Measurements from ENCODE around the gene NGEF.

The NGEF gene

DNA sequence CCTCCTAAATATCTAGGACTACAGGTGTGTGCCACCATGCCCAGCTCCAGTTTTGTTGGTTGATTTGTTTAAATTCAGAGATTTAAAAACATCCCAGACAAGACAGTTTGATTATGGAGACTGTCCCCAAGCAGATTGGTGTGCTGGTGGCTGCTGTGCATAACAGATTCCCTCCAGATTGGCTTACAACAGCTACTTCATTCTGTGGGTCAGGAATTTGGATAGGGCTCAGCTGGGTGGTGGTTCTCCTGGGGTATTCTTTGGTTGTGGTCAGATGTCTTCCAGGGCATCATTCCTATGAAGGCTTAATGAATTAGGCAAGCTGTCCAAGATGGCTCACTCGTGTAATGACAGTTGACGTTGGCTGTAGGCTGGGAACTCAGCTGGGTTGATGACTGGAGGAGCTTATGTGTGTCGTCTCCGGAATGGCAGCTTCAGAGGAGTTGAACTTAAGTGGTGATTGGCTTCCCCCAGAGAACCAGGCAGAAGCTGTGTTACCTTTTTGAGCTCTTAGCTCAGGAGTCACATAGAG is 153.6 kb downstream of the NGEF start:
- in situ Hi-C loops (cut with HindIII; ENCODE audit: low sequenced_read_pairs): loop anchor here (25.0 kb wide), 1 partner anchor 378 kb away; no protein-coding TSS in a partner anchor

DNA sequence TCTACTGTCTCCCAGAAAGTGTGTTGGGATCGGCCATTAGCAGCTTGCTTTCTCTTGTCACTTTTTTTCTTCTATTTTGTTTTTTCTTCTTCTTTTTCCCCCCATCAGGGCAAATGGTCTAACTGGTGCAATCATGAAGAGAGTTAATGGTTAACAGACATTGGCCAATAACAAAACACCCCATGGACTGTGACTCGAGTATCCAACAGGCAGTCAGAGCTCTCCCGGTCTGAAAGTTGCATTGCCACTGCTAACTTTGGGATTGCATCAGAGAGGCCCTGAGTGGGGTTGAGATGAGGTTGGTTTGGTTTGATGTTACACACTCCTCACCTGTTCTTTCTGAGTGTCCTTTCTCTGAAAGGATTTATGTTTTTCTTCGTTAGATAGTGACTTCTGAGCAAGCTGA is 155.9 kb downstream of the NGEF start:
- in situ Hi-C loops (cut with HindIII; ENCODE audit: low sequenced_read_pairs): loop anchor here (25.0 kb wide), 1 partner anchor 380 kb away; no protein-coding TSS in a partner anchor

DNA sequence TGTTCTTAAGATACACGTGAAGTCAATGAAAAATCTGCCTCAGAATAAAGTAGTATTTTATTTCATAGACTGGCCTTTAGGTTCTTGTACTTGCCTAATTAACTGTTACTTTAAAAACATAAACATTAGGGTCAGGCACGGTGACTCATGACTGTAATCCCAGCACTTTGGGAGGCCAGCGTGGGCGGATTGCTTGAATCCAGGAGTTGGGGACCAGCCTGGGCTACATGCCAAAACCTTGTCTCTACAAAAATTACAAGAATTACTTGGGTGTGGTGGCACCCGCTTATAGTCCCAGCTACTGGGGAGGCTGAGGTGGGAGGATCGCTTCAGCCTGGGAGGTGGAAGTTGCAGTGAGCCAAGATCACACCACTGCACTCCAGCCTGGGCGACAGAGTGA is 159.0 kb downstream of the NGEF start:
- in situ Hi-C loops (cut with HindIII; ENCODE audit: low sequenced_read_pairs): loop anchor here (25.0 kb wide), 1 partner anchor 383 kb away; no protein-coding TSS in a partner anchor

DNA sequence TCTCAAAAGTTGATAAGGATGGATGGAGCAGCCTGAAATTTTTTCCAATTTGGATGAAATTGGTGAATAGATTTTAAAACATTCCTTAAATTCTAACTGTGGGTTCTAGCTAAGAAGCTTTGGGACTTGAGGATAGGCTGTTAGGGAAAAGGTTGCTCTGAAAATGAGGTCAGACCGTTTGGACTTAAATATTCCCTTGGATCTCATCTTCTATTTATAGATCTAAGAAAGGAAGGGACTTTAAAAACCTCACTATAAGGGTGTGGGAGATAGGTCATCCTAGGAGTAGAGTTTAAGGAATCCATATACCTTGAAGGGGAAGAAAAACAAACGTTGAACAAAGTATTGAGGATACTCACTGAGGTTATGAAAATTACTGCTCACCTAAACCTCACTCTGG is 160.4 kb downstream of the NGEF start:
- in situ Hi-C loops (cut with HindIII; ENCODE audit: low sequenced_read_pairs): loop anchor here (25.0 kb wide), 1 partner anchor 385 kb away; no protein-coding TSS in a partner anchor

DNA sequence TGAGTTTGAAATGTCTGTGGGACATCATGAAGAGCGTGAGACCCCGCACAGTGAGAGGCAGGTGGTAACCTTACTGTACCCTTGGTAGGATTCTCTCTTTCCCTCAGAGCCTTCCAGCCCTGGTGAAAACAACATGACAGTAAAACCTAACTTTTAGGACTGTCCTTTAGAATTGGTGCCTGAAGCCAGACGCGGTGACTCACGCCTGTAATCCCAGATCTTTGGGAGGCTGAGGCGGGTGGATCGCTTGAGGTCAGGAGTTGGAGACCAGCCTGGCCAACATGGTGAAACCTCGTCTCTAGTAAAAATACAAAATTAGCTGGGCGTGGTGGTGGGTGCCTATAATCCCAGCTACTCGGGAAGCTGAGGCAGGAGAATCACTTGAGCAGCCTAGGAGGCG is 161.0 kb downstream of the NGEF start:
- in situ Hi-C loops (cut with HindIII; ENCODE audit: low sequenced_read_pairs): loop anchor here (25.0 kb wide), 1 partner anchor 385 kb away; no protein-coding TSS in a partner anchor

DNA sequence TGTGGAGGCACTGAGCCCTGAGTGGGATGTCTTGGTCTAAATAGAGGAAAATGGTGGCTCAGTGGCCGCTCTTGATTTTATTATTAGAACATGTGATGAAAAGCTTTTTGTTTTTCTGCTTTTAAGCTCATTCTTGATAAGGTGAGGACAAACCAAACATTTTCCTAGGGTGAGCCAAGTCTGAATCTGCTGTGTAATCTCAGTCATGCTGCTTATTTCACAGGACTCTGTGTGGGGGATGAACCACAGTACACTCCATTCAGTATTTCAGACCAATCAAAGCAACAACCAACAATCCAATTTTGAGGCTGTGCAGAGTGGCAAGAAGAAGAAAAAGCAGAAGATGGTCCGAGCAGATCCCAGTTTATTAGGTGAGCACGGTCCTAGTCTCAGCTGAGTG is 163.0 kb downstream of the NGEF start:
- in situ Hi-C loops (cut with HindIII; ENCODE audit: low sequenced_read_pairs): loop anchor here (25.0 kb wide), 1 partner anchor 387 kb away; no protein-coding TSS in a partner anchor

DNA sequence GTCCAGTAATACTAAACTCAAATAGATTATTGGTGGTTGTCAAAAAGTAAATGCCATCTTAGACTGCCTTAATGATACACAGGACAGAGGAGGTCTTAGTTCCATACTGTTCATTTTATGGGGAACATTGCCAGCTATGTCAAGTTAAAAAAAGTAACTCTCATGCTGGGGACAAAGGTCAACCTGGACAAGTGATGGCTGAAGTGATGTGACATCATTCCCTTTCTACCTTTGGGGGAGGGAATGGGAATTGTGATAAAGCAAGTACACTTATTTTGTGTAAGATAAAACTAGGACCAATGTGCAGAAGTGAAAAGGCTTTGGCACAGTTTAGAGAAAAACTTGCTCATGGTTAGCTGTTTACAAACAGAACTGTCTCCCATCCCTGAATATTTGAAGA is 167.0 kb downstream of the NGEF start:
- in situ Hi-C loops (cut with HindIII; ENCODE audit: low sequenced_read_pairs): no loop called here

DNA sequence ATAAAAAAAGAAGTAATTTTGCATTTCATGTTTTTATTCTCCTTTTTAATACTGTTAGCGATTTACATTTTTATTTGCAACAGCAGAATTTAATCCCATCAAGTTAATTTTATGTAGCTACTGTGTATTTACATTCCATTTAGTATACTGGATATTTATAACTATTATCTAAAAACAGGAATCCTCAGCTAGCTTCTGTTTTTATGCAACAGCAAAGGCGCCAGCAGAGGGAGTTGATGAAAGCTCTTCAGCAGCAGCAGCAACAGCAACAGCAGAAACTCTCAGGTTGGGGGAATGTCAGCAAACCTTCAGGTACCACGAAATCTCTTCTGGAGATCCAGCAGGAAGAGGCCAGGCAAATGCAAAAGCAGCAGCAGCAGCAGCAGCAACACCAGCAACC is 169.2 kb downstream of the NGEF start:
- in situ Hi-C loops (cut with HindIII; ENCODE audit: low sequenced_read_pairs): no loop called here

DNA sequence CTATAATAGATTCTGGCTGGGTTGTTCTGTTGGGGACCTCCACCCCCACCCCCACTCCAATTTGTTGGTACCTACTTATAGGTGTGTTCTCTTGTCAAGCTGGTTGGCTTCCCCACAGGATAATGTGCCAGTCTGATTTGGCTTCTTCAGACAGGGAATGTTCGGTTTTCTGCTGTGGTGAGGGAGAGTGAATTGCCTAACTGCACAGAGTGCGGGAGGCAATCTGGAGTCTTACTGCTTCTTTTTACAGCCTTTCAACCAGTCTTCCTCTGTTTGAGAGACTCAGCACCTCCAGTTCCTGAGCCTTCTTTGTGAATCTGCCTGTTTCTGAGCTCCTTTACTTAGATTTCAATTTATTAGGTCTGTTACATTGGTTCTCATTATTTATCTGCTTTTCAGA is 170.4 kb downstream of the NGEF start:
- in situ Hi-C loops (cut with HindIII; ENCODE audit: low sequenced_read_pairs): no loop called here

DNA sequence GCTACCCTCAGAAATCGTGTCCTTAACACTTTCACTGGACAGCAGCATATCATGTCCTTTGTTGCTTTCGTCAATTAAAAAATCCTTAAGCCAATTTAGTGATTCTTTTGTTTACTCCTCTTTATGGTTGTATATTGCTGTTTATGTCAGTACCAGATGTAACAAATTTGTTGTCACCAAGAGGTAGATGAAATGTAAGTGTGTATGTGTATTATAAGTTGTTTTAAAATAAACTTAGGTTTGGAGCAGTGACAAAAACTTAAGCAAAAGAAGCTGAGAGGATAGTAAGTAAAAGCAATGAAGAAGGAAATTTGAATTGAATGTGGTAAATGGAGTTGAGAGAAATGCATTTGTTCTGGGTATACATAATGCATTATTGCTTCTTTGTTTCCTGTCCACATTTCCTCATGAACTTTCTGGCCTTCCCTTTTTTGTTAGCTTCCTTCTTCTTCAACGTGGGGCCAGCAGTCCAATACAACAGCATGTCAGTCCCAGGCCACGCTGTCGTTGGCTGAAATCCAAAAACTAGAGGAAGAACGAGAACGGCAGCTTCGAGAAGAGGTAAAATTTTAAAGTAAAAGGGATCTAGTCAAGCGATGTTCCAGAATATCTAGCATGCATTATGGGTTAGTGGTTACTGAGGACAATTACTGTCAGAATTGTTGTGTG is 173.5 kb downstream of the NGEF start:
- in situ Hi-C loops (cut with HindIII; ENCODE audit: low sequenced_read_pairs): no loop called here

DNA sequence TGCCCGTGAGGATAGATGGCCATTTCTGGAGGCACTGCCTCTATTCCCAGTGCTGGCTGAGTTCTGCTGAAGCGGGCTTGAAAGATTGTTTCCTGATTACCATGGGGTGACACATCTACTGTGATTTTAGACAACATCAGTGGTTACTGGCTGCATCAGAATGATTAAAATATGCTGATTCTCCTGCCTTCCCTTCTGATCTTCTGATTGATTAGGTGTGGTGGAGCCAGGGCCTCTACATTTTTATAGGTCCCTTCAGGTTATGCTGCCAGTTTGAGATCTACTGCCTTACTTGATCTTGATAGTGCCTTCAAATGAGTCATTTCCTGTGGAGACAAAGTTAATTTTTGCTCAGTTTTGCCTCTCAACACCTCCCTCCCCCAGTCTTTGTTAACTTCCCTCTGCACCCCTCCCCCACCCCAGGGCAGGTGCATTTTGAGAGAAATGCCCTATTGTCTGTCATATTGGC is 174.6 kb downstream of the NGEF start:
- in situ Hi-C loops (cut with HindIII; ENCODE audit: low sequenced_read_pairs): no loop called here

DNA sequence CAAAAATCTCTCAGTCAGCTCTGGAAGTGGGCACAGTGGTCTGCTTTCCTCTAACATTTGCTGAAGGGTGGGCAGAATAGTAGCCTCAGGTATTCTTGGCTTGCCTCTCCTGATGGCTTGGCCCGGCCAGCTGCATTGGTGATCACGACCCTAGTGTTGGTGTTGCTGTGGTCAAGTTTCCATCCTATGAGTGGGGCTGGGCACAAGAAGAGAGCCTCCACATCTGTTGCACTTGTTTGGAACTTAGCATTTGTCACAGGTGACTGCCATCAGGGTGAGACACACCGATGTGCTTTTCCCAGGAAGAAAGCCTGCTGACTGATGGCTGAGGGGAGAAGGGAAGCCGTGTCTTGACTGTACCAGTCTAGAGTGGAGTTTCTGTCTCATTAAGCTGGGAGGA is 176.1 kb downstream of the NGEF start:
- in situ Hi-C loops (cut with HindIII; ENCODE audit: low sequenced_read_pairs): no loop called here

DNA sequence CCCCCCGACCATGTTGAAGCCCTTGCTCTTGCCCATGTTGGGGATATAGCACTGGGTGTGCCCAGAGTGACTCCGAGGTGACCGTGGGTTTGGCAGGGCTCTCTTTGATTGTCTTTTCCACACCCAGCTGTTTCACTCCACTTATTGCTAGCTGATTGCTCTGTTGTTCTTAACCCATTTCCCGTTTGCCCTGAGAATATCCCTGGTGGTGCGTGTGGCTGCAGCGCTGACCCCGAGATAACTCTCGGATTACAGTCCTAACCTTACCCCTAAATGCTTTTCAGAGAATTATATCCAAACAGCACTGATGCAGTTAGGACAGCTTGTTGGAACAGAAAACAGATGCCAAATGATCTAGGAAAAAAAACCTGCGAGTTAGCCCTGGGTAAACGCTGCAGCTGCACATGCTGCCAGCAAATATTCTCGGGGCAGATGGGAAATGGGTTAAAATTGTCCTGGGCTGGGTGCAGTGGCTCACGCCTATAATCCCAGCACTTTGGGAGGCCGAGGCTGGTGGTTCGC is 177.3 kb downstream of the NGEF start:
- in situ Hi-C loops (cut with HindIII; ENCODE audit: low sequenced_read_pairs): no loop called here

DNA sequence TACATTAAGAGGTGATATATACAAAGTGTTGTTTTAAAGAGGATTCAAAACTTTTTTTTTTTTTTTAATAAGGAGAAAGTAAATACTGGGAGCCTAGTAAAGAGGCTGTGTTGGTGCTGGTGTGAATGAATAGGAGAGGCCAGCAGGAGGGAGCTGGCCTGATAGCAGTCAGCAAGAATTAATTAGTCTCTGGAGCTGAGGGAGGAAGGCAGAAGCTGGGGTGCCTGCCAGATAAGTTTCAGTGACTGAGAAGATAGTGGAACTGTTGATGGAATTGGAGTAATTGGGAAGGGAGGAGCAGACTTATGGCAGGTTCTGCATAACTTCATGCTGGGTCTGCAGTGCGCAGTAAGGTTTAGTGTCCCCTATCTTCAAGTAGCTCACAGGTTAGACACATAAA is 179.2 kb downstream of the NGEF start:
- in situ Hi-C loops (cut with HindIII; ENCODE audit: low sequenced_read_pairs): no loop called here

DNA sequence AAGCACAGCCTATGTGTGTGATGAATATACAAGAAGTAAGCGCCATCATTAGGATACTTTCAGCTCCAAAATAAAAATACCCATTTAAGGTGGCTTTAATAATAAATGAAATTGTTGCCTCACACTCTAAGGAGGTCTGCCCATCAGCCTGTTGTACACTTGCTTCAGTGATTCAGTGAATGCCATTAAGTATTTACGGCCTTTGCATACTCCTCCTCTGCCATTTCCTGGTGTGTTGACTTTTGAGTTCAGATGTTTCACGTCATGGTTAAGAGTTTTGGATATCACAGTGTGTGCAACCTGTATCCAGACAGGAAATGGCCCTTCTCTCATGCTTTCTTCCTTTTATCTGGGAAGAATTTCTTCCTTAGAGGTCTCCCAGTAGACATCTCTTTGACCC is 181.6 kb downstream of the NGEF start:
- in situ Hi-C loops (cut with HindIII; ENCODE audit: low sequenced_read_pairs): no loop called here

DNA sequence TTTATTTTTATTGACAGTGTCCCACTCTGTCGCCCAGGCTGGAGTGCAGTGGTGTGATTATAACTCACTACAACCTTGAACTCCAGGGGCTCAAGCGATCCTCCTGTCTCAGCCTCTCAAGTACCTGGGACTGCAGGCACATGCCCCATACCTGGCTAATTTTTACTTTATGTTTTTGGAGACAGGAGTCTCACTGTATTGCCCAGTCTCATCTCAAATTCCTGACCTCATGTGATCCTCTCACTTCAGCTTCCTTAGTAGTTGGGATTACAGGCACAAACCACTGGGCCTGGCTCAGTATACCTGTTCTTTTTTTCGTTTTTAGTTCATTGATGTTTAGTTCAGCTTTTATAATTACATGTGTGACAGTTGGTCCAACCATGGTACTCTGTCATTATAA is 183.1 kb downstream of the NGEF start:
- in situ Hi-C loops (cut with HindIII; ENCODE audit: low sequenced_read_pairs): no loop called here

All from DLD1 (cell line).